HG02840 (cell line): ENCODE results near the gene TECR.
"Not testable (repeated sequence)": the region's sequence is repeated elsewhere in the genome, so short reads cannot be mapped to it uniquely, and the experiment has no call there.

ENCODE experiments used
- ATAC-seq: cut with Tn5 transposase; IDR thresholded peaks from one replicate; pipeline ENCODE4 v1.9.1; 2021; ENCODE audit warnings: mild to moderate bottlenecking, moderate library complexity, moderate number of reproducible peaks; ENCODE audit not compliant: unreplicated experiment, low FRiP score

TECR gene

DNA sequence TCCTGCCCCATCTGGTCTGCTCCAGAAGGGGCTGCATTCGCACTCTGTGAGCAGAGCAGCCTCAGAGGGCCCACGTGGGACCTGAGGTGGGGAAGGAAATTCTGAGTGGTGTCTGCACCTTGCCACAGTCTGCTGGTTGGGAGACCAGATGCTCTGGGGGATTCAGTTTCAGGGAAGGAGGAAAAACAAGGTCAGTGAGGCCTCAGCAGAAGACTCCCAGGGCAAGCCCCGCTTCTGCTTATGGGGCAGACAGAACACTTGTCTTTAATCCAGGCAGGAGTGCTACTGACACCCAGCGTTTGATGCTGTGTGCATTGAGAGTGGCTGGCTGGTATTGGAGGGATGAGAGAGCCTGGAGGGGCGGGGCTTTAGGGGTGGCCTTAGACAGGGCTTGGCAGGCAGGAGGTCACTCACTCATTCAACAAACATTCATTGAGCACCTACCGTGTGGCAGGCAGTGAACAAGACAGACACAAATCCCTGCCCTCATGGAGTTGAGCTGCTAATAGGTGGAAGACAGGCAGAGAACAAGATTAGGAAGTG, 48.6 kb downstream of the TECR start:
- no peak for ATAC-seq

DNA sequence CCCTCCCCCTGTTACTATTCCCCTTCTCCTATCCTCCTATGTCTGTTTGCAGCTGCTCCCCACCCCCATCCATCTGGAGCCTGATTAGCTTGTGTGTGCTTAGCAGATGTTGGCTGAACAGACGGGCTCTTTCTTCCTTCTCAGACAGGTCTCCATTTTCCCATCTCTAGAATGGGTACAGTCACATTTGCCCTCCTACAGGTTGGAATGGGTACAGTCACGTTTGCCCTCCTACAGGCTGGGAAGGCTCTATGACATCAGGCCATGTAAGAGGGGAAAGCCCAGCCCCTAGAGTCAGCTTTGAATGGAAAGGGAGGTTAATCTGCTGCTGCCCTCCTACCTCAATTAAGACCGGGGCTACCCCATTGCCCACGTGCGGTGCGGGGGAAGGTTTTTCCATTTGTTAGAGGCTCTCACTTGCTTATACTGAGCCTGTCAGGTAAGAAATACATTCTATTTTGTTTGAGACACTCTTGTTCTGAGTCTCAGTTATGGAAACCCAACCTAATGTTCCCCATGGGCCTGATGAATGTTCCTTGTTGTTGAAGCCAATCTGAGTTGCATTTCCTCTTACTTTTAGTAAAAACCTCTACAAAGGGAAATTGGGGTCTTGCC, 51.3 kb downstream of the TECR start:
- ATAC-seq: no peak

DNA sequence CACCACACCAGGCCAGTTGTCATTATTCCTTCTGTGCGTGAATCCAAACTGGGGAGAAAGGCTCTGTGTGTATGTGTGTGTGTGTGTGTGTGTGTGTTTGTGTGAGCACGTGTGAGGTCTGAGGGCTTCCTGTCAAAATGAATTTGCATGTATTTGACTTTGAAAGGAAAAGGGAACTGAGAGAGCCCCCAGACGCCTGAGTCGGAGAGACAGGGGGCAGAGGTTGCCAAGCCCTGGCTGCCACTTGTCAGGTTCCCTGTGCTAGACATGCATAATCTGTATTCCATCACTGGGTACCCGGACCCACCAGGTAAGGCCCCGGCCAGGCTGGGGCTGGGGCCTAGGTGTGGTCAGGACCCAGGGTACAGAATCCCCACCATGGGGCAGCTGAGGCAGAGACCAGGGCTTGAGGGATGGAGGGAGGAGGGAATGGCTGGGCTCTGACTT, 53.5 kb downstream of the TECR start, which contains the start of gene CLEC17A:
Gene CLEC17A (plus strand): TSS at position 191 of the 447 bp plus-strand sequence. CDS start 77 bp downstream, at position 268.
- ATAC-seq: no peak

DNA sequence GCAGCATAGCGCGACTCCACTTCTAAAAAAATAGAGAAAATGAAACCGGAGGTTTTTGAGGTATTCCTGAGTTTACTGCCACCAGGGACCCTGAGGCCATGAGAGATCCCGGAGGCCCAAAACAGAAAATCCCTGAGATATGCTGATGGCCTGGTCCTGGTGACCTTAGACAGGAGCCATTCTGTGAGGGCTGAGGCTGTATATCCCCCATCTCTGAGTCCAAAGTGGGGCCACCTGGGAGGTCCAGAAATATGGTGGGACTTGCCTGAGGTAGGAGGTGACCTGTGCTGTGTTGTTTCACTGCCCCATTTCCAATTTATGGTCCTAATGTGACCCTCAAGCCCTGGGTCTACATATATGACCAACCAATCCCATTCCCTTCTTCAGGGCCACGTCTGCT, 55.0 kb downstream of the TECR start:
- ATAC-seq: not testable (repeated sequence)

DNA sequence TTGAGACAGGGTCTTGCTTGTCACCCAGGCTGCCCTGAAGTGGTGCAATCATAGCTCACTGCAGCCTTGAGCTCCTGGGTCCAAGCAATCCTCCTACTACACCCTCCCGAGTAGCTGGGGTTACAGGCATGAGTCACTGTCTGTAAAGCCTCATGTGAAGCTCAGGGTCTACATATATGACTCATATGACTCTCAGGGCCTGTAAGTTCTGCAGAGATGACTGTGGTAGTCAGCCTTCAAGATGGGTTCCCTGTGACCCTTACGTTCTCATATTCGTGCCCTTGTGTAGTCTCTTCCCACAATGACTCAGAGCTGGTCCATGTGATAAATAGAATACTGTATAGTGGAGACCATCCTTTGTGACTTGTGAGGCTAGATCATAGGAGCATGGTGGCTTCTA, 55.8 kb downstream of the TECR start:
- peak; percentile 50 for ATAC-seq

DNA sequence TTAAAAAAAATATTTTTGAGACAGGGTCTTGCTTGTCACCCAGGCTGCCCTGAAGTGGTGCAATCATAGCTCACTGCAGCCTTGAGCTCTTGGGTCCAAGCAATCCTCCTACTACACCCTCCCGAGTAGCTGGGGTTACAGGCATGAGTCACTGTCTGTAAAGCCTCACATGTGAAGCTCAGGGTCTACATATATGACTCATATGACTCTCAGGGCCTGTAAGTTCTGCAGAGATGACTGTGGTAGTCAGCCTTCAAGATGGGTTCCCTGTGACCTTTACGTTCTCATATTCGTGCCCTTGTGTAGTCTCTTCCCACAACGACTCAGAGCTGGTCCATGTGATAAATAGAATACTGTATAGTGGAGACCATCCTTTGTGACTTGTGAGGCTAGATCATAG, 60.0 kb downstream of the TECR start:
- ATAC-seq: not testable (repeated sequence)

DNA sequence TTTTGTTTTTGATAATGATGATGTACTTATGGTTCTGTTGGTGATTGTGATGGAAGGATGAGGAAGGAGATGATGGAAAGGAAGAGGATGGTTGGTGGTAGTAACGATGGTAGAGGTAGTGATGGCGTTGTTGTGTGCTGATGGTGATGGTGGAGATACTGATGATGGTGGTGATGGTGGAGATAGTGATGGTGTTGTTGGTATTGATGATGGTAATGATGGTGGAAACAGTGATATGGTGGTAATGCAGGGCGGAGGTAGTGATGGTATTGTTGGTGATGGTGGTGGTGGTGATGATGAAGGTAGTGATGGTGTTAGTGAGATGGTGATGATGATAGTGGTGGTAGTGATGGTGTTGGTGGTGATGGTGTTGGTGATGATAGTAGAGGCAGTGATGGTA, 66.2 kb downstream of the TECR start:
- no peak for ATAC-seq

DNA sequence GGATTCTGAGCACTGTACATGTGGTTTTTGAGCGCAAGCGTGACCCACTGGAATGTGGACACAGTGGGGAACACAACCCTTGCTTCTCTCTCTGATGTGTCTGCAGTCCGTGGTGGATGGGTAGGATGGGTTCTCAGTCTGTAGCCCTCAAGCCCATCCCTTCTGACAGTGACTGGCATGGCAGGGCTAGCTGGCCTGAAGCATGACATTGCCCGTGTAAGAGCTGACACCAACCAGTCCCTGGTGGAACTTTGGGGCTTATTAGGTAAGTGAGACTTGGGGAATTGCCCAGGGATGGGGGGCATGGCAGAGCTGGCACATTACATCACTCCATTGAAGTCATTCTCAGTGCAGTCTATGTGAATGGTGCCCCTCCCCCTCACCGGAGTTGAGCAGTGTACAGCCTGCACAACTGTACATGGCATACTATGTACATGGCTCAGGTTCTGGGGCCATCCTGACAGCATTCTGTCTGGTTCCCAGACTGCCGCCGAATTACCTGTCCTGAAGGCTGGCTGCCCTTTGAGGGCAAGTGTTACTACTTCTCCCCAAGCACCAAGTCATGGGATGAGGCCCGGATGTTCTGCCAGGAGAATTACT, 70.3 kb downstream of the TECR start:
- ATAC-seq: no peak

DNA sequence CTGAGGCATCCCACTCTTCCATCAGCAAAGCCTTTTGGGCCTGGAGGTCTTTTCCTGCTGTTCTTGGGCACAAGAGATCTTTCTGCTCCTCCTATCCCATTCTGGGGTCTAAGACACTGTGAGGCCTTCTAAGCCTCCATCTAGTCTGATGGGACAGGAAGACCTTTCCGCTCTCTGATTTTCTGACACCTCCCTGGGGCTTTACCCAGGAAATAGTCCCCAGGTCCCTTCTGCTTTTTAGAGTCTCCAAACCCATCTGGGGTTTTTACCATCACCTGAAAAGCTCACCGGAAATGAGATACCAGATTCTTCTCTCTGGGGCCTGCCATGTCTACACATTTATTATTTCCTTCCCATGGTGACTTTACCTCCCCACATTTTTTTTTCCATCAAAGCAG, 74.6 kb downstream of the TECR start:
- ATAC-seq: peak; percentile 60

DNA sequence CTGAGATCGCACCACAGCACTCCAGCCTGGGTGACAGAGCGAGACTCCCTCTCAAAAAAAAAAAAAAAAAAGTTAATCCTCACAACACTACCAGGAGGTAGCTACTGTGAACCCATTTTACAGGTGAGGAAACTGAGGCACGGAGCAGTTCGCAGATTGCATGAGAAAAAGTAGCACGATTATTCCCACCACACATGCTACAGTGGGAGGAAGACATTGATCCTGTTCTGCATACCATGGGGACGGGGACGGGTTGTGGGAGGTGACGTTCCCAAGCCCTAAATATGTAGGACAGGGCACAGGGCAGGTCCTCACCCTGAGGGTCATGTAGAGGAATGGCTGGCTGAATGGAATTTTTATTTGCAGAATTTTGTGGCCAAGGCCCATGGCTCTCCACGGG, 77.2 kb downstream of the TECR start:
- ATAC-seq: no peak

DNA sequence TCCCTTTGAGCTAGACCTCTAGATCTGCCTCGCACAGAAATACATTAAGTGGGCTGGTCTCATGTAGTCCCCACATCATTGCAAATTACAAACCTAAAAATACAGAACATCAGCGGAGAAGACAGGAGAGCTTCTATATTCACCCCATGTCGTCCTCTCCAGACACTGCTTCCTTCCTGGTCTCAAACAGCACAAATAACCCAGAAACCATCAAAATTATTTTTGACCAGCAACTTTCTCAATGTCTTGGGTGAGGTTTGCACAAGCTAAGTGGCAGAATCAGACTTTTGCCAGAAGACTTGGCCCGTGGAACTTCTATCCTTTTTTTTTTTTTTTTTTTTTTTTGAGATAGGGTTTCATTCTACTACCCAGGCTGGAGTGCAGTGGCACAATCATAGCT, 81.7 kb downstream of the TECR start:
- no peak for ATAC-seq

DNA sequence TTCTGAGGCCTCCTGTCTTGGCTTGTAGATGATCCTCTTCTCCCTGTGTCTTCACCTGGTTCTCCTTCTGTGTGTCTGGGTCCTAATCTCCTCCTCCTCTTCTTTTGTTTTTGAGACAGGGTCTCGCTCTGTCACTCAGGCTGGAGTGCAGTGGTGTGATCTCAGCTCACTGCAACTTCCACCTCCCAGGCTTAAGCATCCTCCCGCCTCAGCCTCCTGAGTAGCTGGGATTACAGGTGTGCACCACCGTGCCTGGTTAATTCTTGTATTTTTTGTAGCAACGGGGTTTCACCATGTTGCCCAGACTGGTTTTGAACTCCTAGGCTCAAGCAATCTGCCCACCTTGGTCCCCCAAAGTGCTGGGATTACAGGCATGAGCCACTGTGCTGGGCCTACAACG, 82.8 kb downstream of the TECR start:
- ATAC-seq: not testable (repeated sequence)

DNA sequence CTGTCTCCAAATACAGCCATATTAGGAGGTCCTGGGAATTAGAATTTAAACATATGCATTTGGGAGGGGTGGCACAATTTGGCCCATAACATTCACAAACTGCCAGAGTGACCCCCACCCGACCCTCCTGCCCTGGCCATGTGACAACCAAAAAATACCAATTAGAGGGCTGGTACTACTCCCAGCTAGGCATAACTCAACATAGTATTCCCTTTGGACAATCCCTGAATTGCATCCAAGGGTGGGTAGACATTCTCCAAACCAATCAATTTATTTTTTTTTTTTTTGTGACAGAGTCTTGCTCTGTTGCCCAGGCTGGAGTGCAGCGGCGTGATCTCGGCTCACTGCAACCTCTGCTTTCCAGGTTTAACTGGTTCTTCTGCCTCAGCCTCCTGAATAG, 83.3 kb downstream of the TECR start:
- ATAC-seq: no peak

DNA sequence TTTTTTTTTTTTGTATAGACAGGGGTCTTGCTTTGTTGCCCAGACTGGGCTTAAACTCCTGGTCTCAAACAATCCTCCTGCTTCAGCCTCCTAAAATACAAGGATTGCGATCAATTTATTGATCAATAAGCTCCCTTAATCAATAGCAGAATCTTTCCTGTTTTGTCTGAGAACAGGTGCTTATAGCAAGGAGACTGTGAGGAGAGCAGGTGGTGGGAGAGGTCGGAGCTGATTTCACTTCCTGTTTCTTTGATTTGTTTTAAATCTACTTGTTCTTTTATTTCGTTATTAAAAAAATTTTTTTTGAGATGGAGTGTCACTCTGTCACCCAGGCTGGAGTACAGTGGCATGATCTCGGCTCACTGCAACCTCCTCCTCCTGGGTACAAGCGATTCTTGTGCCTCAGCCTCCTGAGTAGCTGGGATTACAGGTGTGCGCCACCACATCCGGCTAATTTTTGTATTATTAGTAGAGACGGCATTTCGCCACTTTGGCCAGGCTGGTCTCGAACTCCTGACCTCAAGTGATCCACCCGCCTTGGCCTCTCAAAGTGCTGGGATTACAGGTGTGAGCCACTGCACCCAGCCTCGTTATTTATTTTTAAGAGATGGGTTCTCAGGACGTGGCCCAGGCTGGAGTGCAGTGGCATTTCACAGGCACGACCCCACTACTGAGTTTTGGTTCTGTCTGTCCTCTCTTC, 84.2 kb downstream of the TECR start:
- ATAC-seq: not testable (repeated sequence)

DNA sequence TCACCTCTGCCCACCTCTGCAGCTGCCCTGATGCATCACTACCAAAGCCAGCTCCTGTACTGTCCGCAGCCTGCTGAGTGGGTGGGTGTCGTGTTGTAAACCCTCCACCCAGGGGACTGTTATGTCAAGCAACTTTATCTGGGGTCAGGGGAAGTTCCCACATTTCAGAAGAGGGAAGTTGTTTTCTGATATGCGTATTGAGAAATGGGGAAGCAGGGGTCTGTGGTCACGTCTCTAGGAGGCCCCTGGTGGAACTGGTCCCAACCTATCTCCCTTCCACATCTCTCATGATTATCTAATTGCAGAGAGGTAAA, 84.7 kb downstream of the TECR start:
- ATAC-seq: no peak
